HG02571 (cell line): ENCODE data around the gene CRYBG1.
"Not testable (repeated sequence)": the region's sequence is repeated elsewhere in the genome, so short reads cannot be mapped to it uniquely, and the experiment has no call there.

Experiments
- ATAC-seq: cut with Tn5 transposase; IDR thresholded peaks from one replicate; pipeline ENCODE4 v1.9.1; 2021; ENCODE audit warnings: mild to moderate bottlenecking, moderate library complexity; ENCODE audit not compliant: unreplicated experiment

CRYBG1 gene

GRCh38 chr6:106495014-106495413 lies 134.5 kb downstream of the CRYBG1 start:
- no peak for ATAC-seq

GRCh38 chr6:106496823-106497222 lies 136.3 kb downstream of the CRYBG1 start:
- ATAC-seq = no peak

GRCh38 chr6:106501960-106502371 lies 141.4 kb downstream of the CRYBG1 start:
- ATAC-seq = no peak

- ATAC-seq = no peak
These were observed 142.0 kb downstream of the CRYBG1 start for GRCh38 chr6:106502559-106502958.

GRCh38 chr6:106508277-106508676 lies 147.8 kb downstream of the CRYBG1 start:
- no peak for ATAC-seq

GRCh38 chr6:106508834-106509233 lies 148.3 kb downstream of the CRYBG1 start:
- ATAC-seq = no peak

GRCh38 chr6:106509420-106510089 lies 149.0 kb downstream of the CRYBG1 start:
- ATAC-seq = no peak

- ATAC-seq = peak; percentile 30
These were observed 149.8 kb downstream of the CRYBG1 start for GRCh38 chr6:106510090-106510970.

- ATAC-seq = no peak
These were observed 151.0 kb downstream of the CRYBG1 start for GRCh38 chr6:106511288-106512047.

GRCh38 chr6:106512048-106512967 lies 151.8 kb downstream of the CRYBG1 start:
- ATAC-seq = peak; percentile 69

GRCh38 chr6:106512968-106513574 lies 152.6 kb downstream of the CRYBG1 start:
- peak; percentile 3 for ATAC-seq

GRCh38 chr6:106513808-106514582 lies 153.5 kb downstream of the CRYBG1 start:
- no peak for ATAC-seq

GRCh38 chr6:106514583-106514885 lies 154.0 kb downstream of the CRYBG1 start:
- no peak for ATAC-seq

GRCh38 chr6:106515582-106515981 lies 155.1 kb downstream of the CRYBG1 start:
- not testable (repeated sequence) for ATAC-seq

GRCh38 chr6:106516616-106517015 lies 156.1 kb downstream of the CRYBG1 start:
- ATAC-seq = no peak

- ATAC-seq = no peak
These were observed 157.2 kb downstream of the CRYBG1 start for GRCh38 chr6:106517706-106518105.

GRCh38 chr6:106518748-106519147 lies 158.2 kb downstream of the CRYBG1 start:
- ATAC-seq = no peak

GRCh38 chr6:106519460-106520394 lies 159.2 kb downstream of the CRYBG1 start:
- peak; percentile 58 for ATAC-seq
